Fibroblast of skin of right biceps (primary cell): ENCODE data around the gene ITGA6.
"Not testable (repeated sequence)": the region's sequence is repeated elsewhere in the genome, so short reads cannot be mapped to it uniquely, and the experiment has no call there.

Experiments used
- DNase-seq: peaks from one replicate; pipeline ENCODE4 v3.0.0-alpha.2; 2013

Gene ITGA6

DNA sequence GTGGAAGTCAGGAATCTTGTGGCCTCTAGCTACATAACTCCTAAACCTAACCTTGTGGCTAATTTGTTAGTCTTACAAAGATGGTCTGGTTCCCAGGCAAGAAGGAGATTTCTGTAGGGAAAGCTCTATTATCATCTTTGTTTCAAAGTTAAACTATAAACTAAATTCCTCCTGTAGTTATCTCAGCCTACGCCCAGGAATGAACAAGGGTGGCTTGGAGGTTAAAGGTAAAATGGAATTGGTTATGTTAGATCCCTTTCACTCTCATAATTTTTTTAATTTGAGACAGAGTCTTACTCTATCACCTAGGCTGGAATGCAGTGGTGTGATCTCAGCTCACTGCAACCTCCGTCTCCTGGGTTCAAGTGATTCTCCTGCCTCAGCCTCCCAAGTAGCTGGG, 103.9 kb downstream of the ITGA6 start:
- DNase-seq: no peak

DNA sequence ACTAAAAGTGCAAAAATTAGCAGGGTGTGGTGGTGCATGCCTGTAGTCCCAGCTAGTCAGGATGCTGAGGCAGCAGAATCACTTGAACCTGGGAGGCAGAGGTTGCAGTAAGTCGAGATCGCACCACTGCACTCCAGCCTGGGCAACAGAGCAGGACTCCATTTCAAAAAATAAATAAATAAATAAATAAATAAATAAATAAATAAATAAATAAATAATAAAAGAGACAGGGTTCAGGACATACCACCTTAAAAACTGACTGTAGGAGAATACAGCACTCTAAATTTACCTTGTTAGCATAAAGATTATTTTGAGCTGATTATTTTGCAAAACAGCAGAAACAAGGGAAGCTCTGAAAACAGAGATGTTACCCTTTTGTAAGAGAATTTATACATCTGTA, 105.1 kb downstream of the ITGA6 start:
- DNase-seq: not testable (repeated sequence)

DNA sequence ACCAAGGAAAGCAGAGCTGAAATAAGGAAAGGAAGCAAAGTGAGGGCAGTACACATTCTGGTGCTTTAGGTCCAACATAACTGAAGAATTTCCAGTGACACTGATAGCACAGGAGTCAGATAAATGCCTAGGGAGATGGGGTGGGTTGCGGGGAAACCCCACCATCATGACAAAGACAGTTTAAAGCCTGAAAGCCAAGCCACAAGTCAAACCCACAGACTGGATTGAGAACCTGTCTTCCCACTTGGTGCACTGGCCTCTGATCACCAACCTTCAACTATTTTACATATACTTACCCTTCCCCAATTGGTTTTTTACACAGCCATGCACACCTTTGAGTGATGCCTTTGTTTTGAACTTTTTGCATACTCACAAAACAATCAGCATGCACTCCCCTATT, 106.3 kb downstream of the ITGA6 start:
- DNase-seq: no peak

DNA sequence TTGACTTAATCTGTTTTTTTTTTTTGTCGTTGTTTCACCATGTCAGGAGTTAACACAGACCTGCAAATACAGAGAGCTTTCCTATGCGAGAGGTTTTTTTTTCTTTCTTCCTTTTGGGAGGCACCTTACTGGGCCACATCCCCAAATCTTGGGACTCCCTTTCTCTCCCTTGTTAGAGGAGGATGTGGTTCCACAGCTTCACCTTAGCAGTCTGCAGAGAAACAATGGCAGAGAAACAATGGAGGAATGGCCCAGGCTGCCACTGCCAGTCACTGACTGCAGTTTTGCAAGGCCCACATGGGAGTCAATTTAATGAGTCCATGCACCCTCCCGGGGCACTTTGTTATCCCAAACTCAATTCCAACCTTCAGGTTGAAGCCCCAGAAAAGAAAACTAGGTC, 107.7 kb downstream of the ITGA6 start:
- DNase-seq: no peak

DNA sequence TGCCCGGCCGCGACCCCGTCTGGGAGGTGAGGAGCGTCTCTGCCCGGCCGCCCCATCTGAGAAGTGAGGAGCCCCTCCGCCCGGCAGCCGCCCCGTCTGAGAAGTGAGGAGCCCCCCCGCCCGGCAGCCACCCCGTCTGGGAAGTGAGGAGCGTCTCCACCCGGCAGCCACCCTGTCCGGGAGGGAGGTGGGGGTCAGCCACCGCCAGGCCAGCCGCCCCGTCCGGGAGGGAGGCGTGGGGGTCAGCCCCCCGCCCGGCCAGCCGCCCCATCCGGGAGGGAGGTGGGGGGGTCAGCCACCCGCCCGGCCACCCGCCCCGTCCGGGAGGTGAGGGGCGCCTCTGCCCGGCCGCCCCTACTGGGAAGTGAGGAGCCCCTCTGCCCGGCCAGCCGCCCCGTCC, 110.5 kb downstream of the ITGA6 start:
- not testable (repeated sequence) for DNase-seq

DNA sequence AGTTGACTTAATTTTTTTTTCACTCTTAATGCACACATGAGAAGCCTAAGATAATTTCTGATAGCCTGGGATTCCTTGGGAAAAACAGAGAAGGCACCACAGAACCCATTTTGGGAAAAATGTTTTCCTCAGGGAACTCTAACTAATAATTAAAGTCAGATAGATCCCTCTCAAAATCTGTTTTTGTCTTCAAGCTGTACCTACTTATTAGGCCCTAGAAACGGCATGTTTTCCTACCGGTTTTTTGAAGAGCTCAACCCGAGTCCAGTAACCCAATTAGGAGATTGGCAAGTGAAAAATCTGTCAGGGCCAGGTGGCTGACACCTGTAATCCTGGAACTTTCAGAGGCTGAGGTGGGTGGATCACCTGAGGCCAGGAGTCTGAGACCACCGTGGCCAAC, 112.4 kb downstream of the ITGA6 start:
- no peak for DNase-seq

DNA sequence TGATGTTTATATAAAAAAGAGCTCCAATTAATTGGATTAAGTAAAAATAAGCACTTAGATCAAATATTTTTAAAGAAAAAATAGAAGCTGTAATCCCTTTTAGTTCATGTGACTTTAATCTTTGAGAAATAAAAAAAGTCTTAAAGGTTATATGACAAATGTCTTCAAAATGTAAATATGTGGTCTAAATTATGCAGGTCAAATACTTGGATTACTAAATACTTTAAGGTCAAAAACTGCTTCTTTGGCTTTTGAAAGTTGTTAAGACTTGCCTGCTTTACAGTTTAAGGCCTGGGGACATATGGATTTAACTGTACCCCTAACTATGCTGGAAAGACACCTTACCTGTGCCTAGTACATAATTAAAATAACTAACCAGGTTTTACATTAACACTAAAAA, 113.0 kb downstream of the ITGA6 start:
- no peak for DNase-seq

DNA sequence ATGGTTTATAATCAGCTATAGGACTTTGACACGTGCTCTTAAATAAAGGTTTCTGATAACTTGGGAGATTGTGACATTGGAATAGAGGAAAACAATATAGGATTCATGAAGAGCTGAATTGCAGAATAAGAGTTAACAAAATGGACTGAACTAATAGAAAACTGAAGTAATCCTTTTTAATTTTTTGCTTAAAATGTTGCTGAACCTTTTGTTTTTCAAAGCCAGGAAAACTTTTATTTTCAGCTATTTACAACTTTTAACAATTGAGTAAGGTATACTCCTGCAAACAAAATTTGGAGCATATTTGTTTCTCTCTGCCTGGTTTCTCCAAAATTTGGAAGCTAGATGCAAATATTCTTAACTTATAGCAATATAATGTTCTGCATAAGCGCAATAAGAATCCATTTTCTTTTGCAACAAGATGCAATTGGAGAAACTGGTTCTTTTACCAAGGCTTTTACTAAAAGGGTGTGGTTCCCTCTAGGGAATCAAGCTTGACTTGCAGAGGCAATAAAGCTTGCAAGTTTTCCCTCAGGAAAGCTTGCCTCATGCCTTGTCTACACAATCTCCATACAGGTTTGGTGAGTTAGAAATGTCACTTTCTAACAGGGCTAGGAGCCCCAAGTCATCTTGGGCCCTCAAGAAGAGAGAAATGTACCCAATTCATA, 118.2 kb downstream of the ITGA6 start:
- DNase-seq: no peak

DNA sequence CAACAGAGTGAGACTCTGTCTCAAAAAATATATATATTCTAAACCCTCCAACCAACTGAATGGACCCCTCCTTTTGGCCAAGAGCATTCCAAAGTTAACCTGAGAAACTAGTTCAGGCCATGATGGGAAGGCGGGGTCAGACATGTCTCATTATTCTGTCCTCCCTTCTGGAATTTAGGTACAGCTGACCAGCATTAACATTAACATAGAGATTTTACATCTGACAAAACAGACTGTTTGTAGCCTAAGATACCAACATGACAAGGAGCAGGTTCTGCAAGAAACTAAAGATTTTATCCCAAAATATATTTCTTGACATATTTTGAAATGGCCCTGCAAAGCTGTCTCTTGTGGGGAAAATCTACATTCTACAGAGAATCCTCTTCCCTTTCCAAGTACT, 121.7 kb downstream of the ITGA6 start:
- DNase-seq: no peak

DNA sequence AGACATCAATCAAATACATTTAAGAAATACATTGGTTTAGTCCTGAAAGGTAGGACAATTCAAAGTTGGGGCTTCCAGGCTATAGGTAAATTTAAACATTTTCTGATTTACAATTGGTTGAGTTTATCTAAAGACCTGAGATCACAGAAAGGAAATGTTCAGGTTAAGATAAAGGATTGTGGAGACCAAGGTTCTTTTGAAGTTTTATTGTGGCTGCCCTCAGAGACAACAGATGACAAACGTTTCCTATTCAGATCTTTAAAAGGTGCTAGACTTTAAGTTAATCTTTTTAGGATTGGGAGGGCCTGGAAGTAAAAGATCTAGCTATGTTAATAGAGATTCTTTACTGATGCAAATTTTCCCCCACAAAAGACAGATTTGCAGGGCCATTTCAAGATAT, 122.4 kb downstream of the ITGA6 start:
- DNase-seq: not testable (repeated sequence)

DNA sequence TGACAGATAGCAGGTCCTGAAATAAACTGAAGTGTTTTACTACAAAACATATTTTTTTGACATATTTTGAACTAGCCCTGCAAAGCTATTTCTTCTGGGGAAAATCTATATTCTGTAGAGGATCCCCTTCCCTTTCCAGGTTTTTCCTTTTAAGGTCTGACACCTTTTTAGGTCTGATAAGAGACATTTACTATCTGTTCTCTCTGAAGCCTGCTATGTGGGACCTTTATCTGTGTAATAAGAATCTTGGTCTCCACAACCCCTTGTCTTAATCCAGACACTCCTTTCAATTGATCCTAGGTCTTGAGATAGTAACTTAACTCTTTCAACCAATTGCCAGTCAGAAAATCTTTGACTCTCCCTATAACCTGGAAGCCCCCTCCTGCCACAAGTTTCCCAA, 123.0 kb downstream of the ITGA6 start:
- DNase-seq: no peak

DNA sequence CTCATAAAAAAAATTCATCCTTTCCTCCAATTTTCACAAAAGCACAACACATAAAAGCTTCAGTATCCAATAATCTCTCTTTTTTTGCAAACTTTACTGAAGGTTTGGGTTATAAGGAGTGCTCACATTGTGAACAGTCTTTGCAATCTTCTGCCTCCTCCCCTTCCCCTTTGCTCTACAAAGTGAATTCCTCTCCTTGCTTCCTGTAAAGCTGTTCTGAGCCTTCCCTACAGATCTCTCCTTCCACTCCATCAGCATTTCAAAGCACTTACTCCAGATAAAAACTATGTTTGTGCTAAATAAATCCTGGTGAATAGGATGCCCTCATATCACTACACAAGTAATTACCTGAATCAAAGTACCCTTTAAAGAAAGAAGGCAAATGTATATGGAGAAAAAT, 123.9 kb downstream of the ITGA6 start:
- no peak for DNase-seq

DNA sequence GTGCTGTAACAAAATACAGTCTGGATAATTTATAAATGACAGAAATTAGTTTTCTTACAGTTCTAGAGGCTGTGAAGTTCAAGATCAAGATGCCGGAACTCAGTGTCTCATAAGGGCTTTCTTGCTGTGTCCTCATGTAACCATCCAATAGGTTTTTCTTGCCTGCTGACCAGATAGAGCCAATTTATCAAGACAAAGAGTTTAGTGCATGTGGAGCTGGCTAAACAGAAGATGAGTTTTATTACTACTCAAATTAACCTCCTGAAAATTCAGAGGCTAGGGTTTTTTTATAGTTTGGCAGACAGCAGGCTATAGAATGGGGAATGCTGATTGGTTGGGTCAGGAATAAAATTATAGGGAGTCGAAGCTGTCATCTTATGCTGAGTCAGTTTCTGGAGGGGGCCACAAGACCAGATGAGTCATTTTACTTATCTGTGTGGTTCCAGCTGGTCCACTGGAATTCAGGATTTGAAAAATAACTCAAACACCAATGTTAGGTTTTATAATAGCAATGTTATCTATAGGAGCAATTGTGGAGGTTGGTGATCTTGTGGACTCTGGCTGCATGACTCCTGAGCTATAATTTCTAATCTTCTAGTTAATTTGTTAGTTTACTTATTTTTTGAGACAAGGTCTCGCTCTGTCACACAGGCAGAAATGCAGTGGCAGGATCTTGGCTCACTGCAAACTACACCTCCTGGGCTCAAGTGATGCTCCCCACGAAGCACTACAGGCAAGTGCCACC, 125.3 kb downstream of the ITGA6 start:
- DNase-seq: peak; percentile 93

DNA sequence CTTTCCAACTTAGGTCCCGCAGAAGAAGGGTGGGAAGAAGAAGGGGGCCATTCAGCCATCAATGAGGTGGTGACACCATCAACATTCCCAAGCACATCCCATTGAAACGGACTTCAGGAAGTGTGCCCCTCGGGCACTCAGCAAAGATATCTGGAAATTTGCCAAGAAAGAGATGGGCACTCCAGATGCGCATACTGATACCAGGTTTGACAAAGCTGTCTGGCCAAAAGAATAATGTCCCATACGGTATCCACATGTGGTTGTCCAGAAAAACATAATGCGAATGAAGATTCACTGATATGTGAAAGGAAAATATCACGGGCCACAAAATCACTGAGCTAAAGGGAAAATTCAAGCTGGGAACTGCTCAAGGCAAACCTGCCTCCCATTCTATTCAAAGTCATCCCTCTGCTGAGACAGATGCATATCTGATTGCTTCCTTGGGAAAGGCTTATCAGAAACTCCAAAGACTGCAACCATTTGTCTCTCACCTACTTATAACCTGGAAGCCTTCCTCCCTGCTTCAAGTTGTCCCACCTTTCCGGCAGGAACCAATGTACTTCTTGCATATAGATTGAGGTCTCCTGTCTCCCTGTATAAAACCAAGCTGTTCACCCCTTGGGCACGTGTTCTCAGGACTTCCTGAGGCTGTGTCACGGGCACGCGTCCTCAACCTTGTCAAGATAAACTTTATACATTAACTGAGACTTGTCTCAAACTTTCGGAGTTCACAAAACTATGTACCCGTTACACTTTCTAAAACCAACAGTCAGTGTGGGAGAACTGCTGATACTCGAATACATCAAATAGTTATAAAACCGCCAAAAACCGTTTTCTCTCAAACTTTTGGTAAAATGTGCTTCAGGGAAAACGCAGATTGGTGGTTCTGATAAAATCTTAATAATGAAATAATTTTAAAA, 127.2 kb downstream of the ITGA6 start:
- DNase-seq: no peak

DNA sequence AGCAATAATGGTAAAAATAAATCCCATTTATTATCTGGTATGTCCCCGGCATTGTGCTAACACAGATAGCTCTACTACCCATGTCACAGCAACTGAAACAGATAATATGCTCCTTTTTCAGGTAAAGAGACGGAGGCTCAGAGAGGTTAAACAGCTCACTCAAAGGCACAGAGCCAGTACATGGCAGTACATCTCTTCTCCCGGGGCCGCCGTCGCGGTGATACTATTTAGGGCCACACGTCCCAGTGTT, 127.8 kb downstream of the ITGA6 start:
- DNase-seq: no peak
